BJ (cell line): ENCODE results near the gene SLAMF7. TPM values are rescaled to one million over a fixed set of nuclear protein-coding genes. Genes with fewer than 3 reads are reported as not detected.

Experiments used
- CTCF ChIA-PET: fragments of 350-600 bp; formaldehyde crosslinking; extraction: SDS; loops from one replicate; lab custom pipeline; 2021; ENCODE audit warnings: antibody characterized with exemption, inconsistent platforms; lab: Yijun Ruan, JAX
- POLR2A ChIA-PET: fragments of 300-600 bp; sonication (Branson Sonifier 250); formaldehyde crosslinking; extraction: SDS; loops from one replicate; lab custom pipeline; 2021; ENCODE audit warnings: antibody characterized with exemption; lab: Charles Lee
- DNase-seq: peaks from one replicate; pipeline ENCODE4 v3.0.0-alpha.2; 2011; ENCODE audit warnings: low read depth
- H3K27me3 ChIP-seq: 2 replicates; pipeline ENCODE4 v1.6.0; 2011; ENCODE audit warnings: low read length; ENCODE audit not compliant: control insufficient read depth, insufficient read depth
- H3K36me3 ChIP-seq: 2 replicates; pipeline ENCODE4 v1.5.1; 2011; ENCODE audit warnings: low read length; ENCODE audit not compliant: control insufficient read depth, insufficient read depth
- H3K4me3 ChIP-seq: 2 replicates; pipeline ENCODE4 v1.5.1; 2011; ENCODE audit warnings: low read depth, mild to moderate bottlenecking, control low read depth, low read length
- polyA plus RNA-seq: library from polyadenylated mRNA; depleted of rRNA; stranded (reverse); fragments of >200 nt; gene quantifications from 2 replicates; pipeline ENCODE4 v1.2.3, GENCODE V29; 2011
- TF ChIP-seq, protein P1 (sequence below): IDR thresholded peaks from 2 replicates; pipeline ENCODE4 v1.5.1; 2011; ENCODE audit warnings: low read depth, mild to moderate bottlenecking, control low read depth, inconsistent platforms, low read length, moderate library complexity; ENCODE audit not compliant: insufficient read depth

SLAMF7 gene
- polyA plus RNA-seq, 1 experiment: not detected

DNA sequence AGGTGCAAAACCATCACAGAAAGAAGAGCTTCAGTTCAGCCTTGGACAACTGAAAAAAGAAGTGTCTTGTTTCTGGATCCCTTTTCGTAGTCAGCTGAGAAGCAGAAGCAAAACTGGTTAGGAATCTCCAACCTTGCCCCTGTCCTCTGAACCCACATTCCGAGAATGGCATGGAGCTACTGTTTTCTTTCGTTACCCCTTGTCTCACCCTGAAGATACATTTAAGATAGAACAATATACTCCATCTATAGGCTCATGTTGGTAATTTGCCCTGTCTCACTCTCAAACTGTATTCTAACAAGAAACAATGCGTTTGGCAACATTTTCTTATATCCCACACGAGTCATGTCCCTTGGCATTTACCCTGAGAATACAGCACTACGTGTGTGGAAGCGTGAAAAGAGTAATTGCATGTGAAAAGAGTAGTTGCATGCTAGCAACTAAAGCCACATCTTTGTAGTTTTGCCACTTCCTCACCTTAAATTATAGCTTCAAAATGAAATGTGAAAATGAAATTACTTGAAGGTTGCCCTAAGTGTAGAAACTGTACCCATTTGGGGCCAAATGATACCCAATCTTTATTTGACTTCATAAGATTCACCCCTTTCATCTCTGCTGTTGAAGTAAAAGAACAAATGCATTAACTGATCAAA, 5.3 kb downstream of the SLAMF7 start:
- POLR2A ChIA-PET: no interaction called here
- TF ChIP-seq, protein P1, sequence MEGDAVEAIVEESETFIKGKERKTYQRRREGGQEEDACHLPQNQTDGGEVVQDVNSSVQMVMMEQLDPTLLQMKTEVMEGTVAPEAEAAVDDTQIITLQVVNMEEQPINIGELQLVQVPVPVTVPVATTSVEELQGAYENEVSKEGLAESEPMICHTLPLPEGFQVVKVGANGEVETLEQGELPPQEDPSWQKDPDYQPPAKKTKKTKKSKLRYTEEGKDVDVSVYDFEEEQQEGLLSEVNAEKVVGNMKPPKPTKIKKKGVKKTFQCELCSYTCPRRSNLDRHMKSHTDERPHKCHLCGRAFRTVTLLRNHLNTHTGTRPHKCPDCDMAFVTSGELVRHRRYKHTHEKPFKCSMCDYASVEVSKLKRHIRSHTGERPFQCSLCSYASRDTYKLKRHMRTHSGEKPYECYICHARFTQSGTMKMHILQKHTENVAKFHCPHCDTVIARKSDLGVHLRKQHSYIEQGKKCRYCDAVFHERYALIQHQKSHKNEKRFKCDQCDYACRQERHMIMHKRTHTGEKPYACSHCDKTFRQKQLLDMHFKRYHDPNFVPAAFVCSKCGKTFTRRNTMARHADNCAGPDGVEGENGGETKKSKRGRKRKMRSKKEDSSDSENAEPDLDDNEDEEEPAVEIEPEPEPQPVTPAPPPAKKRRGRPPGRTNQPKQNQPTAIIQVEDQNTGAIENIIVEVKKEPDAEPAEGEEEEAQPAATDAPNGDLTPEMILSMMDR: no peak
- Histone ChIP-seq H3K4me3 (no peak overlapping the region), H3K27me3 (no peaks in the 10 kb centered on the region), H3K36me3 (no peaks in the 10 kb centered on the region)
- no peak for DNase-seq
- CTCF ChIA-PET: no interaction called here

DNA sequence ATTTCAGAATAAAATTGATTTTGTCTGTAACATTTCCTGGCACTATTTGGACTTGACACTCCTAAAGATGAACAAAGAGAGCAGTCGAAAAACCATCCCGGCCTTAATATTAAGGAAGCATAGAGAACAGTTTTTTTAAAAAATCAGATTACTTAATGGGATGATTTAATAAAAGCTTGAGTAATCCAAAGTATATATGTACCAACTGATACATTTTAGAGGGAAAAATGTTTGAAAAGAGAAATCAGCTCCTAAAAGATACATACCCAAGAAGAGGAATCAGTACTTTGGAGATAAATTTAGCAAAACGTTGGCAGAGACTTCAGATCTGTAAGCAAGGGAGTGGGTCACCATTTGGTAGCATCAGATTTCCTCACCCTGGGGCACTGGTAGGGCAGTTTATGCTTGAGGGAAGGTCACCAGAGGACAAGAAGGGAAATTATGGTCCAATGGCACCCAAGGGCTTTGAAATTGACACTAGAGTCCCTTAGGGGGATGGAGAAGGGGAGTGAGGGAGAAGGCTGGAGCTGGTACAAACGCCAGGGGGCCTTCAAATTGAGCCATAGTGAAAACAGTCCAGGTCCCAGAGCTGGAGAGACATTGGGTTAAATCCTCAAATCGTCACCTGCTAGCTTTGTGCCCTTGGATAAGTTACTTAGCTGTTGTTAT, 5.9 kb downstream of the SLAMF7 start:
- DNase-seq: no peak
- H3K36me3 ChIP-seq: no peaks in the 10 kb centered on the region
- CTCF ChIA-PET: no interaction called here
- H3K27me3 ChIP-seq: no peaks in the 10 kb centered on the region
- TF ChIP-seq, protein P1: no peak
- H3K4me3 ChIP-seq: no peak overlapping the region
- POLR2A ChIA-PET: no interaction called here

DNA sequence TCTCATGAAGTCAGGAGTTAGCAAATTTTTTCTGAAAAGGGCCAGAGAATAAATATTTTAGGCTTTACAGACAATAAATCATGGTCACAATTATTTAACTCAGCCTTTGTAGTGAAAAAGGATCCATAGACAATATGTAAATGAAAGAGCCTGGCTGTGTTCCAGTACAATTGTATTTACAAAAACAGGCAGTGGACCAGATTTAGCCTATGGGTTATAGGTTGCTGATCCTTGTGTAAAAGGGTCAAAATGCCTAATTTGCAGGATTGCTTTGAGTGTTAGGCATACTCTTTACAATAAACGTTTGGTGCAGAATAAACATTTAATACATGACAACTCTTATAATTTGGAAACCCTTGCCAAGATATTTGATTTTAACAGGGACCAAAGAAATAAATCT, 6.5 kb downstream of the SLAMF7 start:
- no peak for DNase-seq
- H3K27me3 ChIP-seq: peaks cover 2% of the 10 kb centered on the region; the same call in 1 of the 2 replicates
- TF ChIP-seq, protein P1: no peak
- H3K4me3 ChIP-seq: no peak overlapping the region
- ChIA-PET POLR2A (no interaction called here), CTCF (no interaction called here)
- no peaks in the 10 kb centered on the region for H3K36me3 ChIP-seq

DNA sequence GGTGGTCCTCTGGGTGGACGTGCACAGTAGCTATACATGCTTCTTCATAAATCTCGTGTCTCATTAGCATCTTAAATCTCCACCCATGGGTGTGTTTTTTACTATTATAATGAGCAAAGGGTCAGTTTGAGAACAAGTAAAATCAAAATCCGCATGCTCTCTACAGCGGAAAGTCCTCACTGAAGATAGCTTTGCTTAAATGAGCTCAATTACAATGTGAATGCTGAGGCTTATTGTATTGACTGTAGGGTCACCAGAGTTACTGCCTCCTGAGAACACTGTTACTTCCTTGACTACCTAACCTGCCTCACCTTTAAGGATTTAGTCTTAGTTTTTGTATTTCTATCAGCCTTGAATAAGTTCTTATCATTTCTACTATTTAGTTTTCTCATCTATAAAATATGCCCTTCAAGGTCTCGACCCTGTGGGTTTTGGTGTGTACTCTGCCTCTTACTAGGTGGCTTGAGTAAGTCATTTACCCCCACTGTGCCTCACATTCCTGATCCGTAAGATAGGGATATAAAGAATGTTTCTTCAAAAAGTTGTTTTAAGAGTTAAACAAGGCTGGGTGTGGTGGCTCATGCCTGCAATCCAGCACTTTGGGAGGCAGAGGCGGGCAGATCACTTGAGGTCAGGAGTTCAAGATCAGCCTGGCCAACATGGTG, 7.9 kb downstream of the SLAMF7 start:
- Histone ChIP-seq H3K36me3 (no peaks in the 10 kb centered on the region), H3K4me3 (no peak overlapping the region), H3K27me3 (peaks cover 2% of the 10 kb centered on the region; the same call in 1 of the 2 replicates)
- ChIA-PET CTCF (interaction anchor here (1.2 kb wide), 1 partner anchor 10 kb away, joined by 4 read pairs; no protein-coding TSS in a partner anchor), POLR2A (no interaction called here)
- DNase-seq: no peak
- TF ChIP-seq, protein P1: no peak

DNA sequence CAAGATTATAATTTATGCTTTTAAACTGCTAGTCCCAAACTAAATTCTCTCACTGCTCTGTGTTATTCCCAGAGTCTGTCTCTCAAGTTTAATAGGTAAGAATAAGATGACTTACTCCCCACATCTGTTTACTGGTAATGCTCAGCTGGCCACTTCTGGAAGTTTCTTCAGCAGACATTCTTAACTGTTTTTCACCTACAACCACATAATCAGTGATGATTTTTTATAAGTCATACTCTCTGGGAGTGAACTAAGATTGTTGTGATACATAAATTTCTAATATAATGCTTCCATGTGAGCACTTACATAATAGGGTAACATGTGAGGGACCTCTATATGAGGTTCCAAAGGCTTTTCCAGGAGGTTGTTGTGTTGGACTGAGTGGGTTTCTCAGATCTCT, 8.7 kb downstream of the SLAMF7 start:
- DNase-seq: no peak
- CTCF ChIA-PET: interaction anchor here (0.6 to 1.2 kb wide), 3 partner anchors 9 to 45 kb away, joined by 3 to 4 read pairs (median 4); partner anchors contain the start of gene SLAMF7
- POLR2A ChIA-PET: no interaction called here
- Histone ChIP-seq H3K36me3 (no peaks in the 10 kb centered on the region), H3K27me3 (peaks cover 2% of the 10 kb centered on the region; the same call in 1 of the 2 replicates), H3K4me3 (no peak overlapping the region)
- TF ChIP-seq, protein P1: no peak
